ENCODE data around the gene NR1H3. TPM values are rescaled to one million over a fixed set of nuclear protein-coding genes. Genes with fewer than 3 reads are reported as not detected.

The NR1H3 gene
- polyA plus RNA-seq, 1 experiment = 21.9 TPM

DNA sequence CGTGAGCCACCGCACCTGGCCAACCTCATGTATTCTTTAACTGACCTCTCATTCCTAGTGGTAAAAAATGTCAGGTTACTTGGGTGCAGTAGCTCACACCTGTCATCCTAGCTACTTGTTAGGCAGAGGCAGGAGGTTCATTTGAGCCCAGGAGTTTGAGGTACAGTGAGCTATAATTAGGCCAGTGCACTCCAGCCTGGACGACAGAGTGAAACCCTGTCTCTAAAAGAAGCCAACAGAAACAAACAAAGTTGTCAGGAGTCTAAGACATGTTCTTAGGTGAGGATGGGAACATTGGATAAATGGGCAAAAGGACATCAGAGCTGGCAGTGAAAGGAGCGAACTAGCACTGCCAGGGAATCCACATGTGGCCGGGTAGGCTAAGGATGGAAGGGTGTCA lies 30.3 kb downstream of the NR1H3 start:
- Histone ChIP-seq H3K27me3 (ENCODE audit: control insufficient read depth, insufficient read depth, low read length) (no peaks in the 10 kb centered on the region), H3K4me3 (ENCODE audit: low read depth, low read length) (no peak overlapping the region), H3K27ac (ENCODE audit: low read depth, low read length) (no peak overlapping the region), H3K9me3 (ENCODE audit: control insufficient read depth, insufficient read depth, low read length) (no peaks in the 10 kb centered on the region; the same call in 1 of the 2 replicates)
- CTCF ChIA-PET = no interaction called here
- TF ChIP-seq, protein P1, sequence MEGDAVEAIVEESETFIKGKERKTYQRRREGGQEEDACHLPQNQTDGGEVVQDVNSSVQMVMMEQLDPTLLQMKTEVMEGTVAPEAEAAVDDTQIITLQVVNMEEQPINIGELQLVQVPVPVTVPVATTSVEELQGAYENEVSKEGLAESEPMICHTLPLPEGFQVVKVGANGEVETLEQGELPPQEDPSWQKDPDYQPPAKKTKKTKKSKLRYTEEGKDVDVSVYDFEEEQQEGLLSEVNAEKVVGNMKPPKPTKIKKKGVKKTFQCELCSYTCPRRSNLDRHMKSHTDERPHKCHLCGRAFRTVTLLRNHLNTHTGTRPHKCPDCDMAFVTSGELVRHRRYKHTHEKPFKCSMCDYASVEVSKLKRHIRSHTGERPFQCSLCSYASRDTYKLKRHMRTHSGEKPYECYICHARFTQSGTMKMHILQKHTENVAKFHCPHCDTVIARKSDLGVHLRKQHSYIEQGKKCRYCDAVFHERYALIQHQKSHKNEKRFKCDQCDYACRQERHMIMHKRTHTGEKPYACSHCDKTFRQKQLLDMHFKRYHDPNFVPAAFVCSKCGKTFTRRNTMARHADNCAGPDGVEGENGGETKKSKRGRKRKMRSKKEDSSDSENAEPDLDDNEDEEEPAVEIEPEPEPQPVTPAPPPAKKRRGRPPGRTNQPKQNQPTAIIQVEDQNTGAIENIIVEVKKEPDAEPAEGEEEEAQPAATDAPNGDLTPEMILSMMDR (IDR thresholded peaks at IDR 0.05; ENCODE audit: low read depth, low read length) = no peak
- no peak for DNase-seq (ENCODE audit: low read depth, low spot score)
- POLR2A ChIA-PET = no interaction called here

DNA sequence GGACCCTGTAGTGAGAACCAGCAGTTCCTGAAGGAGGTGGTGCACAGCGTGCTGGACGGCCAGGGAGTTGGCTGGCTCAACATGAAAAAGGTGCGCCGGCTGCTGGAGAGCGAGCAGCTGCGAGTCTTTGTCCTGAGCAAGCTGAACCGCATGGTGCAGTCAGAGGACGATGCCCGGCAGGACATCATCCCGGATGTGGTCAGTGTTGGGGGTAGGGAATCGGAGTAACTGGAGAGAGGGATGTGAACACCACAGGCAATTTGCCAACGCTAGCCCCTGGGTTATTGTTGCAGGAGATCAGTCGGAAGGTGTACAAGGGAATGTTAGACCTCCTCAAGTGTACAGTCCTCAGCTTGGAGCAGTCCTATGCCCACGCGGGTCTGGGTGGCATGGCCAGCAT lies 32.1 kb downstream of the NR1H3 start:
- Histone ChIP-seq H3K4me3 (ENCODE audit: low read depth, low read length) (no peak overlapping the region), H3K27ac (ENCODE audit: low read depth, low read length) (no peak overlapping the region), H3K9me3 (ENCODE audit: control insufficient read depth, insufficient read depth, low read length) (no peaks in the 10 kb centered on the region), H3K27me3 (ENCODE audit: control insufficient read depth, insufficient read depth, low read length) (no peaks in the 10 kb centered on the region)
- CTCF ChIA-PET = interaction anchor here (1.0 kb wide), 1 partner anchor 31 kb away, joined by 3 read pairs; no protein-coding TSS in a partner anchor
- TF ChIP-seq, protein P1 (IDR thresholded peaks at IDR 0.05; ENCODE audit: low read depth, low read length) = no peak
- no peak for DNase-seq (ENCODE audit: low read depth, low spot score)
- POLR2A ChIA-PET = no interaction called here

DNA sequence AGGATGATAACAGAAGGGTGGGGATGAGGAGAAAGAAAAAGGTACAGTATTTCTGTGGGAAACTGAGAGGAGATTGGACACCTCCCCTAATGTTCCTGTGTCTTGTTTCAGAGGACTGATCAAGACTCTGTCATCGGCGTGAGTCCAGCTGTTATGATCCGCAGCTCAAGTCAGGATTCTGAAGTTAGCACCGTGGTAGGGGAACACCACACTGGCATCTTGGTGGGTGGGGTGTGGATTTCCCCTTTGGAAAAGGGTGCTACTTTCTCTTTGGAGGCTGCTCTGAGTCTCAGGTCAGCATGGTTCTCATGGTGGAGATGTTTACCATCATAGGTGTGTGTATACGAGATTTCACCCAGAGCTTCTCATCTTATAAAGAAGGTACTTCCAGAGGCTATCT lies 37.6 kb downstream of the NR1H3 start:
- TF ChIP-seq, protein P1 (IDR thresholded peaks at IDR 0.05; ENCODE audit: low read depth, low read length) = no peak
- Histone ChIP-seq H3K4me3 (ENCODE audit: low read depth, low read length) (no peak overlapping the region), H3K27me3 (ENCODE audit: control insufficient read depth, insufficient read depth, low read length) (no peaks in the 10 kb centered on the region), H3K9me3 (ENCODE audit: control insufficient read depth, insufficient read depth, low read length) (no peaks in the 10 kb centered on the region), H3K27ac (ENCODE audit: low read depth, low read length) (no peak overlapping the region)
- ChIA-PET CTCF (interaction anchor here (1.9 kb wide), 1 partner anchor 60 kb away, joined by 6 read pairs; no protein-coding TSS in a partner anchor), POLR2A (no interaction called here)
- DNase-seq (ENCODE audit: low read depth, low spot score) = no peak

DNA sequence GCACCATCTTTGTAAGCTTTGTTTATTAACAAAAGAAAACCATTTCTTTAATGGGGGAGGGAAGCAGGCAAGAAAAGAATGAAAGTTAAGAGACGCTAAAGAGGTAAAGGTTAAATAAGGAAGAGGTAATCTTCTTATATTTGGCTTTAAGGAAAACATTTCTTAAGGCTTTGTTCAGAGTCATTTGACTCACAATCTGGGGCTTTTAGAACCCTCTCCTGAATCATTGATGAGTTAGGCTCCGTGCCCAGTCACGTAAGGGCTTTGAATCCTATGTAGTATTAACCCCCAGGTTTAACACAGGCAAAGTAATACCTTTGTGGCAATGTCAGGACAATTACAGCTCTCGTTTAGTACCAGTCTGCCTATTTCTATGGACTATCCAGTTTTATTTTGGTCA lies 38.2 kb downstream of the NR1H3 start:
- no peak overlapping the region for H3K27ac ChIP-seq (ENCODE audit: low read depth, low read length)
- H3K9me3 ChIP-seq (ENCODE audit: control insufficient read depth, insufficient read depth, low read length) = no peaks in the 10 kb centered on the region
- ChIA-PET POLR2A (no interaction called here), CTCF (interaction anchor here (1.9 kb wide), 1 partner anchor 59 kb away, joined by 6 read pairs; no protein-coding TSS in a partner anchor)
- no peak for DNase-seq (ENCODE audit: low read depth, low spot score)
- no peaks in the 10 kb centered on the region for H3K27me3 ChIP-seq (ENCODE audit: control insufficient read depth, insufficient read depth, low read length)
- TF ChIP-seq, protein P1 (IDR thresholded peaks at IDR 0.05; ENCODE audit: low read depth, low read length) = no peak
- H3K4me3 ChIP-seq (ENCODE audit: low read depth, low read length) = no peak overlapping the region

DNA sequence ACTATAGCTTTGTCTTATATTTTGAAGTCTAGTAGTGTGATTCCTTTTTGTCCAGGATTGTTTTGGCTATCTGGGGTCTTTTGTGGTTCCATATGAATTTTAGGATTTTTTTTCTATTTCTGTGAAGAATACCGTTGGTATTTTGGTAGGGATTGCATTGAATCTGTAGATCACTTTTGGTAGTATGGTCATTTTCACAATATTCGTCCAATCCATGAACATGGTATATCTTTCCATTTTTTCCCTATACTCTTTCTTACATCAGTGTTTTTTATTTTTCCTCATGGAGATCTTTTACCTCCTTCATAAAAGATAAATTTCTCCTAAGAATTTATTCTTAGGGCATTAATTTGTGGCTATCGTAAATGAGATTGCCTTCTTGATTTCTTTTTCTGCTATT lies 41.3 kb downstream of the NR1H3 start:
- ChIA-PET POLR2A (interaction anchor here (1.1 kb wide), 1 partner anchor 41 kb away, joined by 8 read pairs; the partner anchor contains the start of gene NR1H3), CTCF (interaction anchor here (1.1 kb wide), 1 partner anchor 39 kb away, joined by 4 read pairs; no protein-coding TSS in a partner anchor)
- Histone ChIP-seq H3K9me3 (ENCODE audit: control insufficient read depth, insufficient read depth, low read length) (peaks cover 8% of the 10 kb centered on the region; the same call in 1 of the 2 replicates), H3K27ac (ENCODE audit: low read depth, low read length) (no peak overlapping the region), H3K27me3 (ENCODE audit: control insufficient read depth, insufficient read depth, low read length) (no peaks in the 10 kb centered on the region), H3K4me3 (ENCODE audit: low read depth, low read length) (no peak overlapping the region)
- TF ChIP-seq, protein P1 (IDR thresholded peaks at IDR 0.05; ENCODE audit: low read depth, low read length) = no peak
- no peak for DNase-seq (ENCODE audit: low read depth, low spot score)
